ENCODE data around the gene HIGD1A.

Gene HIGD1A

DNA sequence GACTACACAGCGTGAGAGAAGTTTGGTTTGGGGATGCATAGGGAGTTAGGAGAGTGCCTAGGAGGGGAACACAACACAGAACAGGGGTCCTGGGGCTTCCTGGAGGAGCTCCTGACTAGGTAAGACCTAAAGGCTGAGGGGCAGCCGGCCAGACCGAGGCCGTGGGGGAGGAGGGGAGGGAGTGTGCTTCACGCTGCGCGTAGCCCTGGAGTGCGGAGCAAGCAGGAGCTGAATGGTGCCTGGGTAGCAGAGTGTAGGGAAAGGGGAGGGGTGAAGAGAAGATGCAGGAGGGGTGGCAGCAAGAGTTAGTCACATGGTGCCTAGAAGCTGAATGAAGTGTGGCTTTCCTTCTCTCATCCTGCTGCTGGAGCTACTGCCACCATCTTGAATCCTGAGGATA lies 69.3 kb downstream of the HIGD1A start:
- no peak overlapping the region for H3K4me3 ChIP-seq (ENCODE audit: control insufficient read depth, low read depth, low read length)
- no peak for DNase-seq (ENCODE audit: low read depth)
- TF ChIP-seq, protein P1, sequence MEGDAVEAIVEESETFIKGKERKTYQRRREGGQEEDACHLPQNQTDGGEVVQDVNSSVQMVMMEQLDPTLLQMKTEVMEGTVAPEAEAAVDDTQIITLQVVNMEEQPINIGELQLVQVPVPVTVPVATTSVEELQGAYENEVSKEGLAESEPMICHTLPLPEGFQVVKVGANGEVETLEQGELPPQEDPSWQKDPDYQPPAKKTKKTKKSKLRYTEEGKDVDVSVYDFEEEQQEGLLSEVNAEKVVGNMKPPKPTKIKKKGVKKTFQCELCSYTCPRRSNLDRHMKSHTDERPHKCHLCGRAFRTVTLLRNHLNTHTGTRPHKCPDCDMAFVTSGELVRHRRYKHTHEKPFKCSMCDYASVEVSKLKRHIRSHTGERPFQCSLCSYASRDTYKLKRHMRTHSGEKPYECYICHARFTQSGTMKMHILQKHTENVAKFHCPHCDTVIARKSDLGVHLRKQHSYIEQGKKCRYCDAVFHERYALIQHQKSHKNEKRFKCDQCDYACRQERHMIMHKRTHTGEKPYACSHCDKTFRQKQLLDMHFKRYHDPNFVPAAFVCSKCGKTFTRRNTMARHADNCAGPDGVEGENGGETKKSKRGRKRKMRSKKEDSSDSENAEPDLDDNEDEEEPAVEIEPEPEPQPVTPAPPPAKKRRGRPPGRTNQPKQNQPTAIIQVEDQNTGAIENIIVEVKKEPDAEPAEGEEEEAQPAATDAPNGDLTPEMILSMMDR (IDR thresholded peaks at IDR 0.05; ENCODE audit: control insufficient read depth, insufficient read depth, low read depth, low read length, missing control alignments), result no peak

DNA sequence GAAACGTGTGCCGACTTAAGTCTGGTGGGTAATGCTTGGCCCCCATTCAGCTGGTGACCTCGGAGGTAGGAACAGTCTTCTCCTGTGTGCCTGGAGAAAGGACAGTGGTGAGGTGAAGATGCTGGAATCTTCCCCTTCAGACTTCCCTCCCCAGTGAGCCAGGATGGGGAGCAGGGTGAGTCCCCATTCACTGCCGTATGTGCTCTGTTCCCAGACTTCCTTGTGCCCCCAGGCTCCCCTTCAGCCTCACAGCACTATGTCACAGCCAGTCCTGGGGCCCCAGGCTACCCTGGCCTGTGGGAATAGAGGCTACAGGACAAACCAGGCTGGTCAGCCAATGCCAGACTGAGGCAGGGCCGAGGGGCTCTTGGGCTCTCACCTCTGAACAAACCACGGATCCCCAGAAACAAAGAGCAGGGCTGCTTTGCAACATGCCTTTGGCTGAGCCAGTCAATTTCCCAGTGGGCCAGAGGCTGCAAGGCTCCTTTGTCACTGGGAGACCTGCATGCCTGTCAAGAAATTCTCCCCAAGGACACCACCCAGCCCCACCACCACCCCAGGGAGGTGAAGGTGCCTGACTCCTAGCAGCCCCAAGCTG lies 69.9 kb downstream of the HIGD1A start:
- TF ChIP-seq, protein P1 (IDR thresholded peaks at IDR 0.05; ENCODE audit: control insufficient read depth, insufficient read depth, low read depth, low read length, missing control alignments), result no peak
- no peak for DNase-seq (ENCODE audit: low read depth)
- H3K4me3 ChIP-seq (ENCODE audit: control insufficient read depth, low read depth, low read length), result no peak overlapping the region

DNA sequence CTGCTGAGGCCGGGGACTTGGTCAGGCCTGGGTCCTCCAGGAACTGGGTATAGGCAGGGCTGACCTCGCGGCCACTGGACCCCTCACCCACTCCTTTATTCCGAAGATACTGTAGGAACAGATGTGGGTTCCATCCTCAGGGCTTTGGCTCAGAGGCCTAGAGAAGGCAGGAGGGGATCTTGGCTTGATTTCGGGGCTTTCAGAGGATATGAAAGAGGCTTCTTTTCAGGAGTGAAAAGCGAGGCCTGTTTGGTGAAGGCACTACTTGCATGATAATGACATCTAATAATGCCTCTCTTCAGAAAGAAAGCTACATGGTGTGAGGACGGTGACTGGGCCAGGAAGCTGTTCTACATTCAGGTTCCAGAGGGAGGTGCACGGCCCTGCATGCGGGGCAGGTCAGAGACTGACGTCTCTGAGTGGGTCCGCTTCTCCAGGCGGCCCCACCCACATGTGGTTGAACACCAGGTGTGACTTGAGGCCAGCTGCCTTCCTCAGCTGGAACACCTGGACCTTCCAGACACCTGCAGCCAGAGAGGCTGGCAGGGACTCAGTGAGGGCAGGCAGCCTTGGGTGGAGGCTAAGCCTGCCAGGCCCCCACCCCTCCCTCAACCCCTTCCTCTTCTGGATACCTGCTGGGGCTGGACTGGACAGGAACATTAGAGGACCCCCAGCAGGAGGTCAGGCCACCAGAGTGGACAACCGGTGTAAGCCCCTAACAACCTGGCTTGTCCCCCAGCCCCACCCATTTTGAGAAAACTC lies 70.6 kb downstream of the HIGD1A start:
- DNase-seq (ENCODE audit: low read depth), result no peak
- H3K4me3 ChIP-seq (ENCODE audit: control insufficient read depth, low read depth, low read length), result no peak overlapping the region

More for the DNA sequence above, 70.6 kb downstream of the HIGD1A start:
- TF ChIP-seq, protein P1 (IDR thresholded peaks at IDR 0.05; ENCODE audit: control insufficient read depth, insufficient read depth, low read depth, low read length, missing control alignments), result no peak
